GM10847 (cell line): ENCODE results near the gene STRADB.

Source experiments
- POLR2A ChIP-seq: IDR thresholded peaks from 2 replicates; pipeline ENCODE4 v1.6.1; 2011; ENCODE audit not compliant: insufficient read length; ENCODE audit errors: extremely low read depth

The STRADB gene, protein sequence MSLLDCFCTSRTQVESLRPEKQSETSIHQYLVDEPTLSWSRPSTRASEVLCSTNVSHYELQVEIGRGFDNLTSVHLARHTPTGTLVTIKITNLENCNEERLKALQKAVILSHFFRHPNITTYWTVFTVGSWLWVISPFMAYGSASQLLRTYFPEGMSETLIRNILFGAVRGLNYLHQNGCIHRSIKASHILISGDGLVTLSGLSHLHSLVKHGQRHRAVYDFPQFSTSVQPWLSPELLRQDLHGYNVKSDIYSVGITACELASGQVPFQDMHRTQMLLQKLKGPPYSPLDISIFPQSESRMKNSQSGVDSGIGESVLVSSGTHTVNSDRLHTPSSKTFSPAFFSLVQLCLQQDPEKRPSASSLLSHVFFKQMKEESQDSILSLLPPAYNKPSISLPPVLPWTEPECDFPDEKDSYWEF

DNA sequence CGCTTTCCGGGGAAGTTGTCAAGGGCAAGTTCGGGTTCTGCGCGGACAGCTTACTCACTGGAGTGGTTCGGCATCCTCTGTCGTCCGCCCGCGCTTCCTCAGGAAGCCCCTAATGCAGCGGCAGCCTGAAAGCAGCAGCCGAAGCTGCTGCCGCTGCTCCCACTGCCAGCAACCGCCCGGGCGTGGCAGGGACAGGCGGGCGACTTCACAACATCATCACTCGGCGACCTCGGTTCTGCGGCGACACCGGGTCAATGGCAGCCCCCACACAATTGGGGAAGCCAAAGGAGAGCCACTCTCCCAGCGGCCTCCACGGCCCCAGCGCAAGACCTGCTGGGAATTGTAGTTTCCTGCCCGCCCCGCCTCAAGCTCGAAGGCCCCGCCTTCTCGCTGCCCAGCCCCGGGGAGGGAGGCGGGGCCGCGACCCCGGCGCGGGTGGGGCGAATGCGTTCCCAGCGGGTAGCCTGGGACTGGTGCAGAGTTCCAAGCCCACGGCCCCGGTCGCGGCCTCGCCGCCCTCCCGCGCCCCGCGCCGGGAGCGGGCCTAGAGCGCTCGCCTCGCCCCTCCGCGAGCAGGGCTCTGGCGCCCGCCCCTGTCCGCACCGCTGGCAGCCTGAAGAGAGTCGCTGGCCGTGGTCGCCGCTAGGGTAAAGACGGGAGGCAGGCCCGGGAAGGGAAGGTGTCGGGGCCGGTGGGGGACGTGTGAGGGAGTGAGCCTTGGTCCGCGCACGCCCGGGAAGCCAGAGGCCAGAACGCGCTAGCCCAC lies at the start of gene STRADB, which contains the start of gene TRAK2:
TSS of gene STRADB (plus strand) at position 449 of the 766 bp plus-strand sequence. CDS start 3,101 bp downstream, outside the sequence.
TSS of gene TRAK2 (minus strand) at position 167 of the 766 bp plus-strand sequence. CDS start 30,951 bp downstream, outside the sequence.
- TF ChIP-seq POLR2A: peak; percentile 82

DNA sequence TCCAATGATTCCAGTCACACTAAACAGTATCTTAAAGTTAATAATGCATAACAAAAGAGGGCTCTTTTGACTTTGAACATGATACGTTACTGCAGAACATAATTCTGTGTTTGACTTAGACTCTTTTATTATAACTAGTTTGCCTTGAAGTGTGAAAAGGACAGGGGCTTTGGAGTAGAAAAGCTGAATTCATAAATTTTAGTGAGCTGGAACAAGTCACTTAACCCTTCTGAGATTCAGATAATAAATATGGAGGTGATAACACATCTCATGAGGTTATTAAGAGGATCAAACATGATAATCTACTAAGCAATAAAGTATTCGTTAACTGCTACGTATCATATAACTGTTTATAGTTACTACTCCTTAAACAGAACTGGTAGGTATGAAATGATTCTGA lies 49.7 kb upstream of the STRADB start:
- no peak for TF ChIP-seq POLR2A

DNA sequence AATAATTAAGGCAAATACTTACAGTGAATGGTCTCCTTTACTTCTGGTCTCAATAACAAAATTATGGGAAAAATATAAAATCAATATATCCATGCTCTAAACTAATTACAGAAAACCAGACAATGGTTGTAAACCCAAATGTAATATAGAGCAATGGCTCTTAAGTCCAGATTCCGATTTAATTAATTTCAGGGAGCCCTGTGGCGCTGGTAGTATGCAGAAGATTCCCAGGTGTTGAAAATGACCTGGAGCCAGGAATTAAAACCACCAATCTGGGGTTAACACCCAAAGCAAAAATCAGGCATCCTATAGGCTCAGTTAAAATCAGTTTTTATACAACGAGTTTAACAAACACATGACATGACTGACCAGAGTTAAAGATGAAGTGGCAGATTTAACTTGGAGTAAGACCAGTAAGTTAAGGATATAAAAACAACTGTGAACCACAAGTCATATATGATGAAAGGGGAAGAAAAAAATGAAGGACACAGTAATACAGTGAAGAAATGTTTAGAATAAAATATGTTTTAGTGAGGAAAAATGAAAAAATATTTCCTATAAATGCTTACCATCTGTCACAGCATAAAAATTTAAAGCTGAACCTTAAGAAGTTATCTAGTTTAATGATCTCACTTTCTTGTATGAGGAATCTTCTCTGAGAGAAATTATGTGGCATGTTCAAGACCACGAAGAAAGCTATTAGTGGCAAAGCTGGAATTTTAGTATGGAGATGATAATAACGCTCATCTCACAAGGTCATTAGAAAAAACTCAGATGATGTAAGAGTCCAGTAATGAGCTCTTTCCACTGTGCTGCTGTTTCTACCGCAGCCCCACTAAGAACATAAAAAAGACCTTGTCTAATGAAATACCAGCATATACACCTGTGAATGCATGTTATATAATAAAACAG lies 48.6 kb upstream of the STRADB start:
- TF ChIP-seq POLR2A: no peak

DNA sequence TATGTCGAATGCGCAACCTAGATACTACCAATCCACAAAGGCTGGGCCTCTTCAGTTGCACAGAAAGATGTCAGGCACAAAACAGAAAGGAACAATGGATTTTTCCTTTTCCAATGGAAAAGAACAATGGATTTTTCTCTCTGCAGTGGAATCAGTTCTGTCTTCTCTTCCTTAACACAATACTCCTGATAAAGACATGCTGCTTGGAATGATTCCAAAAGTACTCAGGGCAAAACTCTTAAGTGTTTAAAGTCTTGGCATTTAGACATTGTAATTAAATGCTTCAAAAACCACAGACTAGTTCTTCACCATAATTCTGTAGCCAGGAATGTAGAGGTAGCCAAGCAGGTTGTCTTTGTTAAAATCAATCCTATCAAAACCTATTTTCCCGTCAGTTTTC lies 47.7 kb upstream of the STRADB start:
- no peak for TF ChIP-seq POLR2A

DNA sequence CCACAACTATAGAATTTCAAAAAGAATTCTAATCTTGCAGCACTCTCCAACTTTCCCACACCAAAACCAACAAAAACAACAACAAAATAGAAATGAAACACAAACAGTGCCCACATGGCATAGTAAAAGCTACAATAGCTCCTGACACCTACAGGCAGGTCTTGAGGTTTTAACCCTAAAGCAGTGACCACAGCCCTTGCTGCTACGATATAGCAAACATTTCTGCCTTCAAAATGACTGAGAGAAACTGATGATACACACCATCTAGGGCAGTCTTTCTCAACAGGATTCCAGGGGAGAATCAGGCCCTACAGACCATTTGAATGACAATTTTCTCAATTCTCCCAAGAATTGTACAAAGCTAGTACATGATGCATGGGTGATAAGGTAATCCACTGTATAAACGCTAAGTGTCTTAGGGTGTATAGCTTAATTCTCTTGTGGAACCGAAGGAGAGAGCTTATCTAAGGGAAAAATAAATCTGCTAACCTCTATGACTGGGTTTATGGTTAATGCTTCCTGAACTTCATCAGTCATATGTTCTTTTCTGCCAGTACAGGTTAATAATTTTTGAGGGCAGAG lies 46.8 kb upstream of the STRADB start:
- no peak for TF ChIP-seq POLR2A

DNA sequence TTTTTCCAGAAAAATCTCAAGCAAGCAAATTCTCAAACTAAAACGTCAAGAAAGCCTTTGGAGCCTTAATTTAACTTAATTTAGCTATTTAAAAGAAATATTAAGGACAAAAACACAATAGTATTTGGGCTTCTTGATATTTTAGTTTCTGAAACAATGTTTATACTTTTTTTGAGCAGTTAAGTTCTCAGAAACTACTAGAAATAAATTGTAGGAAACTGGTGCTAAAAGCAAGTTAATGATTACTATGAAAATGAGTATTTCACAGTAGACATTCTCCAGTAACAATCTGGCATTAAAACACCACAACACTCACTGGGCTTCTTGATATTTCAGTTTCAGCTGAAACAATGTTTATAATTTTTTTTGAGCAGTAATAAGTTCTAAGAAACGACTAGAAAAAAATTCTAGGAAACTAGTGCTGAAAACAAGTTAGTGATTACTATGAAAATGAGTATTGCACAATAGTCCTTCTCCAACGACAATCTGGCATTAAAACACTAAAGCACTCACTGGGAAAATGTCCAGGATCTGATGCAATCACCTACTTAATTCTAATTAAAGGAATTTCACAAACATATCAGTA lies 45.4 kb upstream of the STRADB start:
- no peak for TF ChIP-seq POLR2A

DNA sequence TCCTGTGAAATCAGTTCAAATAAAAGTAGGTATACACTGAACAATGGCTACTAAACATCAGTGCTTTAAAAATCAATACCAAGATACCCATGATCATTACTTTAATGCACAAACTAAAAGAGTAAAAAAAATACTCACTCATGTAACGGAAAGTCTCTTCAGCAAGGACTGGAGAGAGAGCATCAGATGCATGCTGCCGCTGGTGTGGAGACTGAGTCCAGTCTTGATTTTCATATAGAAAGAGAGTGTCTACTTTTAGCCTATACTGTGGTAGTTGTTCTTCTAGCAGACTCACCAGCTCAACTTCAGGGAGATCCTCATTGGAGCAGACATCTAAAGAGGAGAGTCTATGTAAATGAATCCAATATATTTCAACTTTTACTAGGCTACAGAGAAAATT lies 44.3 kb upstream of the STRADB start:
- TF ChIP-seq POLR2A: no peak

DNA sequence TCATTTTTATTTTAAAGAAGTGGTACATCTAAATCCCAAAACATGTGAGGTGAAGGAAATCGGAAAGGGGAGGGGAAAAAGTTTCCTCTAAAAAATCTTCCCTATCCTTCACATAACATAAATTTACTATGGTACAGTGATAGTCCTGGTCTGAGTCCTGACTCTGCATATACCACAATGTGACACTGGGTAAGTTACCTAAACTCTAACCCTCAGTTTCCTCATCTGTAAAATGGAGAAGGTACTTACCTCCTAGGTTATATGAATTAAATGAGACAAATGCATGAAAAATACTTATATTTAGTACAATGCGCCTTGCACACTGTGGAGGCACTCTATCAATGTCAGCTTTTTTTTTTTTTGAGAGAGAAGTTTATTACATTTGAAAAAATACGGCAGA lies 42.6 kb upstream of the STRADB start:
- no peak for TF ChIP-seq POLR2A

DNA sequence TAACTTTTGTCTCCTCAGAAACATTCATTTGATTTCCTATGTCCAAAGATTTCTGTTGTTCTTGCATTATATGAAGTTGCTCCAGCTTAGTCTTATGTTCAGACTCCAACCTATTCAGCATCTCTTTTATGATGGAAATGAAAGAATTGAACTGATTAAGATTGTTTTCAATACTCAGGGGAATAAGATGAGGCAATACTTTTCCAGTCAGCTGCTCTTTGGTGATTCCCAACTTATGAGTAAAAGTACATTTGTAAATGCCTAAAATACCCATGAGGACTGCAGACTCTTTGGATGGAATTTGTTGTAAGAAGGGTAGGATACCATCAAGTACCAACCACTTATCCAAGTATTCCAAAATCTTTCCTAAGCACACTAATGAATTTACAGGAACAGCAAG lies 40.1 kb upstream of the STRADB start:
- TF ChIP-seq POLR2A: no peak

DNA sequence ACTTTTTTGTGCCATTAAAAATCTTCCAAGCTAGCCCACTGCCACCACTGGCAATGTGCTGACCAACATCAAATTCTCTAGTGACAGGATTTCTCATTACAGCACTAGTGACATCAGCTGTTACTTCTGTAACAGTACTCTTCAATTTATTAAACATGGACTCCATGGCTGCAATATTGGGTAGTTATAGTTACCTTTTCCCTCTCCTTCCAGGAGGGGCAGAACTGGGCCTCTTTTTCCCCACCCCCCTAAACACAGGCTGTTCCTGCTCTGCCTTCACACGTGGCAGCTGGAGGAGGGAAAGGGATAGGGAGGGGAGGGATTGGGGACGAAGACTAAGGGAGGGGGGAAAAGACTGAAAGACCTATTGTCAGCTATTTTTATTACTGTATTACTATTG lies 38.4 kb upstream of the STRADB start:
- no peak for TF ChIP-seq POLR2A

DNA sequence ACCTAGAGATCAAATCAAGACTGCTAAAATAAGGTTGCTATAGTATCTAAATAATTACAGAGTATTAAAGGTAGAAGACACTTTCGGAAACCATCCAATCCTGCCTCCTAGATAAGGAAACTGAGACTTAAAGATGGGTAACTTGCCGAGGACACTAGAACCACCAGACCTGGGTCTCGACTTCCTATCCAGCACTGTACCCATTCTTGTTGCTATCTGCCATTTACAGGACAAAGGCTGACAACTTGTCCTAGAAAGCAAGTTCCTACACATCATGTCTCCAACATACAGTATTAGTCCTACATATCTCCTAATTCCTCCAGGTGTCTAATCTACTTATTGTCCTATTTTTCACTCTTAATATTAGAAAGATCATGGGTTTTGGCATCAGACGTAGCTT lies 38.0 kb upstream of the STRADB start:
- no peak for TF ChIP-seq POLR2A

DNA sequence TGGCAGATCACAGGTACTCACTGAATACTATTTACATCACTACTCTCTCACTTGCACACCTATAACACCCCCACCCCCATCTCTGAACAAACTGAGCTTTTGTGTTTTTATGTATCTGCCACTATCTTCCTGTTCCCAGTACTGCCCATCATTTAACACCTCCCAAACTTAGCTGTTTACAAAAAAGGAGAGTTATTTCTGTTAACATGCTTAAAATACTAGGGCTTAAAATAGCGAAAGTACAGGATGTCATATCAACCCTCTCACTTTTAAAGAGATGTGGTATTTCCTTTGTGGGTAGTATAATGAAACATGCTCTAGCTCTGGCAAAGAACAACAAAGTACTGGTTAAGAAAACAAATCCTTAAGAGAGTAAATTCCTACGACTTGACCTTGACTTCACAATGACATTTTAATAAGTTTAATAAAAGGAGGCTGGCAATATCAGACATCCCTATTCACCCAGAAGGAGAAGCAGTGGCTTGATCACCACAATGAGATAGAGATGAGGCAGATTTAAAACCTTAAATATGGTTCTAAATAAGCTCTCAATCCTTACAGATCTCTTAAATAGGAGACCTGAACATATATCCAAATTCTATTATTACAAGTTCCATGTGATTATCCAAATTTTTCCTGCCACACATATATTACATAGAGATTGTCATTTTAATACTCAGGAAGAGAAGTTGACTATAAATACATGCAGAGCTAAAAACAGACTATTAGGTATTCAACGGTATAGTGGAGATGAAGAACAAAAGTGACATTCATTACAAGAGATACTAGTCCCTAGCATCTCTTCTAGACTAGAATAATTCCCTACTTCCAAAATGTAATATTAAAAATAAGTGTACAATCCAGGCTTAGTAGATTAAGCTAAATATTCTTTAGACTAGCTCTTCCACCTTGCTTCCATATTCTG lies 37.2 kb upstream of the STRADB start:
- no peak for TF ChIP-seq POLR2A

DNA sequence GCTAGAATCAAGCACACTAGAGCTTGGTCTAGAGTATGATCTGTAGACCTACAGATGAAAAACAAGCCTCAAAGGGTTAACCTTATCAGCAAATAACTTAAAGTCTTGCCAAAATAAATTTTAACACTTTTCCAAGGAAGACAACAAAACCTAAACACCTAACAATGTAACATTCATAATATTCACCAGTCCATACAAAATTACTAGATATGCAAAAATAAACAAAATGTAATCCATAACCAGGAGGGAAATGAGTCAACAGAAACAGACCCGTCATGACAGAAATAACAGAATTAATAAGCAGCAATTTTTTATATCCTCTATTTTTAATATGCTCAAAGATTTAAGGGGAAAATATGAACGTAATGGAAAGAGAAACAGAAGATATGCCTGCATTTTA lies 36.4 kb upstream of the STRADB start:
- TF ChIP-seq POLR2A: no peak
